GM18511 (cell line): ENCODE data around the gene GSTA4.

Experiments
- ATAC-seq: cut with Tn5 transposase; IDR thresholded peaks from one replicate; pipeline ENCODE4 v1.9.1; 2021; ENCODE audit warnings: mild to moderate bottlenecking, moderate library complexity; ENCODE audit not compliant: unreplicated experiment

Gene GSTA4

GRCh38 chr6:52995089-52995912 is at the start of gene GSTA4:
Gene GSTA4, minus strand, starts transcription at chr6:52995284. Its CDS starts 1,041 bp downstream, at chr6:52994243.
- ATAC-seq, result peak; percentile 98

- no peak for ATAC-seq
Observed at GRCh38 chr6:53044572-53044971, 49.5 kb upstream of the GSTA4 start.

GRCh38 chr6:53044071-53044470 is 49.0 kb upstream of the GSTA4 start:
- no peak for ATAC-seq

GRCh38 chr6:53043581-53043980 is 48.5 kb upstream of the GSTA4 start:
- no peak for ATAC-seq

- ATAC-seq, result no peak
Observed at GRCh38 chr6:53042112-53042511, 47.0 kb upstream of the GSTA4 start.

- no peak for ATAC-seq
Observed at GRCh38 chr6:53041356-53041755, 46.3 kb upstream of the GSTA4 start.

GRCh38 chr6:53038596-53038995 is 43.5 kb upstream of the GSTA4 start:
- no peak for ATAC-seq

- no peak for ATAC-seq
Observed at GRCh38 chr6:53038141-53038540, 43.1 kb upstream of the GSTA4 start.

GRCh38 chr6:53035549-53036213 is 40.6 kb upstream of the GSTA4 start:
- no peak for ATAC-seq

GRCh38 chr6:53033764-53034163 is 38.7 kb upstream of the GSTA4 start:
- ATAC-seq, result no peak

- ATAC-seq, result no peak
Observed at GRCh38 chr6:53032849-53033248, 37.8 kb upstream of the GSTA4 start.

GRCh38 chr6:53031281-53031680 is 36.2 kb upstream of the GSTA4 start:
- no peak for ATAC-seq

- no peak for ATAC-seq
Observed at GRCh38 chr6:53029761-53030160, 34.7 kb upstream of the GSTA4 start.

GRCh38 chr6:53029257-53029656 is 34.2 kb upstream of the GSTA4 start:
- no peak for ATAC-seq

GRCh38 chr6:53028467-53028866 is 33.4 kb upstream of the GSTA4 start:
- no peak for ATAC-seq

- ATAC-seq, result no peak
Observed at GRCh38 chr6:53027131-53027718, 32.1 kb upstream of the GSTA4 start.

GRCh38 chr6:53026526-53026925 is 31.4 kb upstream of the GSTA4 start:
- no peak for ATAC-seq

- no peak for ATAC-seq
Observed at GRCh38 chr6:53023323-53023722, 28.2 kb upstream of the GSTA4 start.

GRCh38 chr6:53020005-53020744 is 25.1 kb upstream of the GSTA4 start:
- no peak for ATAC-seq

- ATAC-seq, result no peak
Observed at GRCh38 chr6:53018446-53018845, 23.4 kb upstream of the GSTA4 start.

- no peak for ATAC-seq
Observed at GRCh38 chr6:53015486-53015885, 20.4 kb upstream of the GSTA4 start.
